ENCODE results near the gene DOK6. TPM values are rescaled to one million over a fixed set of nuclear protein-coding genes. Genes with fewer than 3 reads are reported as not detected.

The DOK6 gene
- 94.5 TPM for total RNA-seq

GRCh38 chr18:69400253-69400975 lies at the start of gene DOK6:
Gene DOK6, plus strand, starts transcription at chr18:69400888.

